Hepatocyte (in vitro differentiated cells): ENCODE results near the gene LGI4.

Experiments
- CTCF ChIP-seq: fragments of 200-600 bp; sonication (generic); IDR thresholded peaks from 2 replicates; pipeline ENCODE4 v1.5.1; 2016; ENCODE audit warnings: antibody characterized with exemption, mild to moderate bottlenecking; ENCODE audit not compliant: poor library complexity
- EZH2 ChIP-seq: fragments of 200-600 bp; sonication (generic); IDR thresholded peaks from 2 replicates; pipeline ENCODE4 v1.6.1; 2016; ENCODE audit warnings: antibody characterized with exemption, mild to moderate bottlenecking, borderline replicate concordance

GRCh38 chr19:35127871-35128270 is 7.0 kb downstream of the LGI4 start:
- TF ChIP-seq CTCF: no peak
- no peak for TF ChIP-seq EZH2
